Neural progenitor cell (in vitro differentiated cells): ENCODE measurements around the gene PPL.

Experiments
- CTCF ChIP-seq: fragments of 200-600 bp; sonication (generic); IDR thresholded peaks from 2 replicates; pipeline ENCODE4 v1.5.1; 2017; ENCODE audit warnings: antibody characterized with exemption, mild to moderate bottlenecking
- EZH2 ChIP-seq: fragments of 200-600 bp; sonication (generic); IDR thresholded peaks from 2 replicates; pipeline ENCODE4 v1.6.1; 2017; ENCODE audit warnings: antibody characterized with exemption, mild to moderate bottlenecking, moderate library complexity
- EZH2phosphoT487 ChIP-seq: fragments of 200-600 bp; sonication (generic); IDR thresholded peaks from 2 replicates; pipeline ENCODE4 v1.6.1; 2017; ENCODE audit warnings: antibody characterized with exemption

- TF ChIP-seq CTCF (no peak), EZH2phosphoT487 (no peak), EZH2 (no peak)
Observed at GRCh38 chr16:4984174-4984990, 47.4 kb upstream of the PPL start.
